ENCODE results near the gene TANC1.

GRCh38 chr2:159217676-159218075 lies 249.2 kb downstream of the TANC1 start:
- TF ChIP-seq POLR2A (IDR thresholded peaks at IDR 0.05; ENCODE audit: low read length) (no peak), GATA1 (IDR thresholded peaks at IDR 0.05; ENCODE audit: low read depth, low read length) (no peak)

Data from erythroblast (primary cell).